ENCODE measurements around the gene LRGUK.

GRCh38 chr7:134278502-134279153 is 151.5 kb downstream of the LRGUK start:
- TF ChIP-seq CTCF (IDR thresholded peaks at IDR 0.05 in 8 of 11, conservative IDR thresholded peaks at IDR 0.05 in 3 of 11) = no peak
- TF ChIP-seq POLR2A (IDR thresholded peaks at IDR 0.05) = no peak
- no peak for TF ChIP-seq POLR2AphosphoS5 (IDR thresholded peaks at IDR 0.05)

Data from spleen (tissue), 7 donors.